ENCODE measurements around the gene DMBT1. TPM values are rescaled to one million over a fixed set of nuclear protein-coding genes. Genes with fewer than 3 reads are reported as not detected.

DMBT1 gene
- total and polyA plus RNA-seq, 2 of the 4 experiments (the other 2 are of a cell fraction): under 0.01 TPM; not detected in 1

DNA sequence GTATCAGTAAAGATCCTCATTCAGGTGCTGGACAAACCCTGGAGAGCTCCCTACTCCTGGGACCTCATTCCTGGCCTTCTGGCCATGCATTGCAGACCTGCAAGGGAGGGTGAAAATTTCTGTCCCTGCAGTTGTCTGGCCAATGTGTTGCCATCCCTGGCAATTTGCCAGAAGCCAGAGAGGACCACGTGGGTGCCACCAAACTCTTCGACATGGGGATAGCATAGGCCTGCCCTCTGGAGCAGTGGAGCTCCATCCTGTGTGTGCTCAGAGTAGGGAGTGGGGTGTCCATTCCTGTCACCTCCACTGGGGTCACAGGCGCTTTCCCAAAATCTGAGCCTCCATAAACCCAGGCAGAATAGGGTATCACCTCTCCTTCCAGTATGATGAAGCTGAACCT lies 31.2 kb downstream of the DMBT1 start:
- Histone ChIP-seq H2AK9ac (replicated peaks; ENCODE audit: low read depth, low read length, poor library complexity) (no peak overlapping the region), H3K18ac (ENCODE audit: low read depth, low read length) (no peak overlapping the region), H3K4ac (ENCODE audit: low read depth, low read length) (no peak overlapping the region), H4K91ac (ENCODE audit: insufficient read depth, low read depth, low read length) (no peak overlapping the region), H3K9me3 (ENCODE audit: control insufficient read depth, insufficient read depth, low read length) (no peaks in the 10 kb centered on the region), H3K4me2 (ENCODE audit: low read depth, low read length) (no peak overlapping the region), H3K4me1 (ENCODE audit: control insufficient read depth, insufficient read depth, low read length) (no peaks in the 10 kb centered on the region), H4K20me1 (ENCODE audit: insufficient read depth, low read length) (no peaks in the 10 kb centered on the region), H4K8ac (ENCODE audit: low read depth in 2 of 2, low read length in 2 of 2) (no peak overlapping the region), H3K27ac (ENCODE audit: insufficient read depth, low read length) (no peak overlapping the region), H3K36me3 (ENCODE audit: control insufficient read depth, insufficient read depth, low read length) (no peaks in the 10 kb centered on the region), H2BK5ac (ENCODE audit: low read depth, low read length, poor library complexity, severe bottlenecking) (no peak overlapping the region), H2BK15ac (ENCODE audit: low read depth, low read length) (no peak overlapping the region), H2BK20ac (ENCODE audit: low read depth, low read length) (no peak overlapping the region), H3K79me1 (ENCODE audit: low read depth in 1 of 2, low read length in 2 of 2) (no peaks in the 10 kb centered on the region), H2BK120ac (ENCODE audit: low read depth, low read length) (no peak overlapping the region), H4K5ac (ENCODE audit: low read depth, low read length) (no peak overlapping the region), H2AFZ (replicated peaks; ENCODE audit: low read length, poor library complexity) (no peak overlapping the region), H2AK5ac (ENCODE audit: low read depth, low read length) (no peak overlapping the region), H3K9me1 (ENCODE audit: insufficient read depth, low read length) (no peaks in the 10 kb centered on the region), H3K56ac (ENCODE audit: extremely low read depth, insufficient read depth, low read length) (no peak overlapping the region), H3K4me3 (ENCODE audit: insufficient read depth, low read depth, low read length) (no peak overlapping the region), H3K27me3 (ENCODE audit: control insufficient read depth, insufficient read depth, low read length) (no peaks in the 10 kb centered on the region), H3K14ac (replicated peaks; ENCODE audit: low read depth, low read length) (no peak overlapping the region), H3K23ac (ENCODE audit: low read depth, low read length) (no peak overlapping the region), H3K9ac (ENCODE audit: low read depth, low read length) (no peak overlapping the region)
- DNase-seq (no peak), ATAC-seq (ENCODE audit: low read depth) (no peak)
- TF ChIP-seq CEBPB (IDR thresholded peaks at IDR 0.05; ENCODE audit: low read depth, low read length) (no peak), RAD21 (IDR thresholded peaks at IDR 0.05; ENCODE audit: low read length) (no peak), MAZ (IDR thresholded peaks at IDR 0.05; ENCODE audit: borderline replicate concordance, low read depth, low read length) (no peak), MAFK (IDR thresholded peaks at IDR 0.05; ENCODE audit: low read depth, low read length) (no peak), RCOR1 (IDR thresholded peaks at IDR 0.05; ENCODE audit: insufficient replicate concordance, low read length) (no peak), NFE2L2 (IDR thresholded peaks at IDR 0.05; ENCODE audit: low read depth, low read length) (no peak), BHLHE40 (IDR thresholded peaks at IDR 0.05; ENCODE audit: low read depth, low read length) (no peak), RFX5 (IDR thresholded peaks at IDR 0.05; ENCODE audit: low read depth, low read length) (no peak)
- TF ChIP-seq, protein P1, sequence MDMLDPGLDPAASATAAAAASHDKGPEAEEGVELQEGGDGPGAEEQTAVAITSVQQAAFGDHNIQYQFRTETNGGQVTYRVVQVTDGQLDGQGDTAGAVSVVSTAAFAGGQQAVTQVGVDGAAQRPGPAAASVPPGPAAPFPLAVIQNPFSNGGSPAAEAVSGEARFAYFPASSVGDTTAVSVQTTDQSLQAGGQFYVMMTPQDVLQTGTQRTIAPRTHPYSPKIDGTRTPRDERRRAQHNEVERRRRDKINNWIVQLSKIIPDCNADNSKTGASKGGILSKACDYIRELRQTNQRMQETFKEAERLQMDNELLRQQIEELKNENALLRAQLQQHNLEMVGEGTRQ (IDR thresholded peaks at IDR 0.05; ENCODE audit: low read depth, low read length): no peak
- TF ChIP-seq, protein P2, sequence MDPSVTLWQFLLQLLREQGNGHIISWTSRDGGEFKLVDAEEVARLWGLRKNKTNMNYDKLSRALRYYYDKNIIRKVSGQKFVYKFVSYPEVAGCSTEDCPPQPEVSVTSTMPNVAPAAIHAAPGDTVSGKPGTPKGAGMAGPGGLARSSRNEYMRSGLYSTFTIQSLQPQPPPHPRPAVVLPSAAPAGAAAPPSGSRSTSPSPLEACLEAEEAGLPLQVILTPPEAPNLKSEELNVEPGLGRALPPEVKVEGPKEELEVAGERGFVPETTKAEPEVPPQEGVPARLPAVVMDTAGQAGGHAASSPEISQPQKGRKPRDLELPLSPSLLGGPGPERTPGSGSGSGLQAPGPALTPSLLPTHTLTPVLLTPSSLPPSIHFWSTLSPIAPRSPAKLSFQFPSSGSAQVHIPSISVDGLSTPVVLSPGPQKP (IDR thresholded peaks at IDR 0.05; ENCODE audit: borderline replicate concordance, low read depth, low read length): no peak
- dilution Hi-C loops (cut with HindIII; ENCODE audit: low sequenced_read_pairs, unreplicated experiment) (no loop called here), in situ Hi-C loops (cut with MboI; ENCODE audit: low sequenced_read_pairs) (no loop called here), intact Hi-C loops (cut with micrococcal nuclease) (no loop called here)
- WGBS, 2 experiments (ENCODE audit: extremely low coverage in 2 of 2, insufficient read length in 1 of 2): no CpG with 5 or more reads among the region's 3 CpGs
- BruUV-seq (replicated peaks): no TSS peak
- CTCF ChIA-PET: no interaction called here
- POLR2A ChIA-PET (ENCODE audit: unreplicated experiment): no interaction called here

Data from IMR-90 (cell line).